H9 (cell line): Measurements from ENCODE around the gene MKRN2. TPM values are rescaled to one million over a fixed set of nuclear protein-coding genes. Genes with fewer than 3 reads are reported as not detected.

Experiments
- DNase-seq: peaks from one replicate; pipeline ENCODE4 v3.0.0-alpha.2; 2017
- H2AFZ ChIP-seq: one replicate; pipeline ENCODE4 v1.6.1; 2013; ENCODE audit warnings: mild to moderate bottlenecking, low read length, control low read depth, moderate library complexity
- H2AK5ac ChIP-seq: 2 replicates; pipeline ENCODE4 v1.6.1; 2013; ENCODE audit warnings: low read length, control low read depth, mixed read lengths; ENCODE audit not compliant: insufficient read length
- H2BK120ac ChIP-seq: one replicate; pipeline ENCODE4 v1.6.1; 2013; ENCODE audit warnings: low read depth, mild to moderate bottlenecking, low read length, control low read depth, inconsistent platforms; ENCODE audit not compliant: poor library complexity, severe bottlenecking
- H2BK12ac ChIP-seq: 2 replicates; pipeline ENCODE4 v1.6.1; 2013; ENCODE audit warnings: low read length, control low read depth, mixed read lengths, low read depth; ENCODE audit not compliant: insufficient read length
- H2BK15ac ChIP-seq: 2 replicates; pipeline ENCODE4 v1.6.1; 2013; ENCODE audit warnings: low read depth, low read length, control low read depth
- H2BK20ac ChIP-seq: one replicate; pipeline ENCODE4 v1.6.1; 2013; ENCODE audit warnings: low read depth, mild to moderate bottlenecking, low read length, control low read depth, inconsistent platforms; ENCODE audit not compliant: poor library complexity, severe bottlenecking
- H2BK5ac ChIP-seq: 2 replicates; pipeline ENCODE4 v1.6.1; 2013; ENCODE audit warnings: low read length, control low read depth, mixed read lengths; ENCODE audit not compliant: insufficient read length
- H3K14ac ChIP-seq: 2 replicates; pipeline ENCODE4 v1.6.1; 2013; ENCODE audit warnings: low read length, control low read depth; ENCODE audit not compliant: insufficient read depth
- H3K18ac ChIP-seq: 2 replicates; pipeline ENCODE4 v1.6.1; 2013; ENCODE audit warnings: low read depth, mild to moderate bottlenecking, mixed read lengths, low read length, control low read depth; ENCODE audit not compliant: insufficient read length
- H3K23ac ChIP-seq: 2 replicates; pipeline ENCODE4 v1.6.1; 2013; ENCODE audit warnings: low read length, control low read depth, mixed read lengths, low read depth; ENCODE audit not compliant: insufficient read length
- H3K23me2 ChIP-seq: 2 replicates; pipeline ENCODE4 v1.6.1; 2013; ENCODE audit warnings: low read depth, mild to moderate bottlenecking, mixed read lengths, low read length, control low read depth; ENCODE audit not compliant: insufficient read length, poor library complexity, severe bottlenecking
- H3K27ac ChIP-seq: 2 replicates; pipeline ENCODE4 v1.5.1; 2013; ENCODE audit warnings: low read length, control low read depth, mixed read lengths, low read depth; ENCODE audit not compliant: insufficient read length
- H3K27me3 ChIP-seq: 2 replicates; pipeline ENCODE4 v1.6.1; 2013; ENCODE audit warnings: low read length, control low read depth, inconsistent platforms; ENCODE audit not compliant: insufficient read depth
- H3K4ac ChIP-seq: 2 replicates; pipeline ENCODE4 v1.6.1; 2013; ENCODE audit warnings: low read depth, mild to moderate bottlenecking, control low read depth, inconsistent platforms, low read length, moderate library complexity
- H3K4me1 ChIP-seq: 2 replicates; pipeline ENCODE4 v1.6.1; 2013; ENCODE audit warnings: low read length, control low read depth, inconsistent platforms; ENCODE audit not compliant: insufficient read depth
- H3K4me2 ChIP-seq: 2 replicates; pipeline ENCODE4 v1.6.1; 2013; ENCODE audit warnings: low read length, control low read depth, mixed read lengths; ENCODE audit not compliant: insufficient read length, insufficient read depth
- H3K56ac ChIP-seq: 2 replicates; pipeline ENCODE4 v1.6.1; 2013; ENCODE audit warnings: low read depth, mild to moderate bottlenecking, mixed read lengths, low read length, control low read depth; ENCODE audit not compliant: insufficient read length
- H3K79me1 ChIP-seq: 2 replicates; pipeline ENCODE4 v1.6.1; 2013; ENCODE audit warnings: low read depth, mild to moderate bottlenecking, moderate library complexity, low read length, control low read depth, inconsistent platforms; ENCODE audit not compliant: insufficient read depth, poor library complexity, severe bottlenecking
- H3K79me2 ChIP-seq: 2 replicates; pipeline ENCODE4 v1.6.1; 2013; ENCODE audit warnings: low read length, control low read depth, inconsistent platforms; ENCODE audit not compliant: insufficient read depth
- H3K9ac ChIP-seq: 2 replicates; pipeline ENCODE4 v1.6.1; 2013; ENCODE audit warnings: low read length, control low read depth, mixed read lengths; ENCODE audit not compliant: insufficient read length; ENCODE audit errors: extremely low read depth
- H3K9me3 ChIP-seq: one replicate; pipeline ENCODE4 v1.6.1; 2013; ENCODE audit warnings: low read depth, low read length, inconsistent platforms; ENCODE audit not compliant: control insufficient read depth
- H3T11ph ChIP-seq: one replicate; pipeline ENCODE4 v1.6.1; 2013; ENCODE audit warnings: mild to moderate bottlenecking, low read length, control low read depth, inconsistent platforms
- H4K20me1 ChIP-seq: one replicate; pipeline ENCODE4 v1.6.1; 2013; ENCODE audit not compliant: control insufficient read depth, insufficient read length, insufficient read depth
- H4K5ac ChIP-seq: 2 replicates; pipeline ENCODE4 v1.6.1; 2013; ENCODE audit warnings: low read depth, mild to moderate bottlenecking, mixed read lengths, low read length, control low read depth; ENCODE audit not compliant: insufficient read length
- H4K8ac ChIP-seq: replicated peaks from 2 replicates; pipeline ENCODE4 v1.6.1; 2013; ENCODE audit warnings: low read length, control low read depth, mixed read lengths, low read depth; ENCODE audit not compliant: insufficient read length
- H4K91ac ChIP-seq: 2 replicates; pipeline ENCODE4 v1.6.1; 2013; ENCODE audit warnings: low read depth, mild to moderate bottlenecking, moderate library complexity, mixed read lengths, low read length, control low read depth; ENCODE audit not compliant: insufficient read length
- H3K27ac Mint-ChIP-seq, 3 experiments: 2 replicates in 2 of 3; 3 replicates in 1 of 3; pipeline ENCODE4 v1.8.0; 2020 to 2021; ENCODE audit warnings: mixed read lengths in 3 of 3, mild to moderate bottlenecking in 1 of 3, moderate library complexity in 1 of 3
- H3K27me3 Mint-ChIP-seq: 2 replicates; pipeline ENCODE4 v1.8.0; 2021; ENCODE audit warnings: low read depth, mild to moderate bottlenecking, moderate library complexity, mixed read lengths
- H3K36me3 Mint-ChIP-seq, 3 experiments: 2 replicates in 2 of 3; 3 replicates in 1 of 3; pipeline ENCODE4 v1.8.0; 2020 to 2021; ENCODE audit warnings: low read depth in 3 of 3, mixed read lengths in 3 of 3; ENCODE audit not compliant: insufficient read depth in 1 of 3
- H3K4me1 Mint-ChIP-seq, 2 experiments: 2 replicates each; pipeline ENCODE4 v1.8.0; 2020; ENCODE audit warnings: mixed read lengths in 2 of 2
- H3K4me3 Mint-ChIP-seq, 2 experiments: 2 replicates in 1 of 2; 3 replicates in 1 of 2; pipeline ENCODE4 v1.8.0; 2020 to 2021; ENCODE audit warnings: mild to moderate bottlenecking in 2 of 2, mixed read lengths in 2 of 2, moderate library complexity in 1 of 2
- H3K9me3 Mint-ChIP-seq, 2 experiments: 2 replicates in 1 of 2; 3 replicates in 1 of 2; pipeline ENCODE4 v1.8.0; 2020; ENCODE audit warnings: mild to moderate bottlenecking in 2 of 2, mixed read lengths in 2 of 2, moderate library complexity in 1 of 2
- CTCF ChIP-seq: fragments of 200-600 bp; sonication (generic); conservative IDR thresholded peaks from 3 replicates; pipeline ENCODE4 v1.8.0; 2021; ENCODE audit warnings: antibody characterized with exemption, mild to moderate bottlenecking
- WGBS: extraction: QIAGEN DNeasy Blood & Tissue Kit; methylation state at CpG from one replicate; pipeline ENCODE4 v1.1.7; 2013; ENCODE audit warnings: missing lambda C conversion rate, low lambda C conversion rate, mixed read lengths; ENCODE audit not compliant: insufficient read length; ENCODE audit errors: extremely low coverage; 5-methylcytosine and 5-hydroxymethylcytosine counted together
- total RNA-seq: library from RNA; stranded (reverse); gene quantifications from 2 replicates; pipeline ENCODE4 v1.2.1, GENCODE V29; 2021

Gene MKRN2
- total RNA-seq, 1 experiment from 2014 or later, result 18.1 TPM

- no peak overlapping the region for H3K4ac ChIP-seq
- TF ChIP-seq CTCF, result no peak
- H3K56ac ChIP-seq, result no peak overlapping the region
- H4K20me1 ChIP-seq, result peaks cover 2% of the 10 kb centered on the region
- H4K8ac ChIP-seq, result no peak overlapping the region
- H2BK12ac ChIP-seq, result no peak overlapping the region
- H3K9ac ChIP-seq, result no peak overlapping the region
- H2BK20ac ChIP-seq, result no peak overlapping the region
- H2BK5ac ChIP-seq, result no peak overlapping the region
- no peaks in the 10 kb centered on the region for H3K4me1 ChIP-seq
- Mint-ChIP-seq H3K4me1 (no peaks in the 10 kb centered on the region), H3K27me3 (no peaks in the 10 kb centered on the region), H3K36me3 (peaks cover 56 to 90% (median 85%) of the 10 kb centered on the region in 3 experiments; a peak in 6 of 7 replicates), H3K4me3 (no peak overlapping the region), H3K9me3 (no peaks in the 10 kb centered on the region), H3K27ac (no peak overlapping the region)
- no peaks in the 10 kb centered on the region for H3K79me1 ChIP-seq
- no peak overlapping the region for H2AK5ac ChIP-seq
- H3K18ac ChIP-seq, result no peak overlapping the region
- no CpG with 5 or more reads among the region's 7 CpGs for WGBS
- no peak overlapping the region for H3K14ac ChIP-seq
- no peaks in the 10 kb centered on the region for H3K23me2 ChIP-seq
- no peak overlapping the region for H2BK15ac ChIP-seq
- H3K9me3 ChIP-seq, result no peaks in the 10 kb centered on the region
- no peak for DNase-seq
- no peak overlapping the region for H4K5ac ChIP-seq
- no peak overlapping the region for H3K4me2 ChIP-seq
- no peak overlapping the region for H2AFZ ChIP-seq
- H4K91ac ChIP-seq, result no peak overlapping the region
- no peak overlapping the region for H3T11ph ChIP-seq
- no peak overlapping the region for H3K27ac ChIP-seq
- no peak overlapping the region for H3K23ac ChIP-seq
- H3K79me2 ChIP-seq, result no peaks in the 10 kb centered on the region
- no peak overlapping the region for H2BK120ac ChIP-seq
- H3K27me3 ChIP-seq, result no peaks in the 10 kb centered on the region
Measured at GRCh38 chr3:12574661-12575060, 17.8 kb downstream of the MKRN2 start.
